Caco-2 (cell line): Measurements from ENCODE around the gene TANGO2. TPM values are rescaled to one million over a fixed set of nuclear protein-coding genes. Genes with fewer than 3 reads are reported as not detected.

Experiments
- BruUV-seq: library from RNA; stranded (reverse); fragments of 400-500 nt; replicated peaks from 2 replicates; lab custom pipeline; 2021; lab: Mats Ljungman, UMichigan
- CTCF ChIA-PET: fragments of 300-600 bp; sonication (Branson Sonifier 250); formaldehyde crosslinking; loops from one replicate; lab custom pipeline; 2022; ENCODE audit warnings: antibody characterized with exemption; lab: Charles Lee
- POLR2A ChIA-PET: fragments of 300-600 bp; sonication (Branson Sonifier 250); formaldehyde crosslinking; loops from one replicate; lab custom pipeline; 2022; ENCODE audit warnings: antibody characterized with exemption; lab: Charles Lee
- DNase-seq, 2 experiments: peaks; one replicate each; pipeline versions ENCODE4 v3.0.0 to v3.0.0-alpha.2; 2020 to 2022
- H3K27me3 ChIP-seq: replicated peaks from 2 replicates; pipeline ENCODE4 v1.6.0; 2011; ENCODE audit warnings: low read length; ENCODE audit not compliant: control insufficient read depth, insufficient read depth
- H3K36me3 ChIP-seq: 2 replicates; pipeline ENCODE4 v1.5.1; 2011; ENCODE audit warnings: low read length; ENCODE audit not compliant: control insufficient read depth, insufficient read depth
- H3K4me1 ChIP-seq: fragments of 250-450 bp; sonication (Bioruptor Pico); 2 replicates; pipeline ENCODE4 v1.5.1; 2020; ENCODE audit warnings: mild to moderate bottlenecking
- H3K4me3 ChIP-seq: 2 replicates; pipeline ENCODE4 v1.5.1; 2011; ENCODE audit warnings: low read depth, mild to moderate bottlenecking, control low read depth, low read length
- H3K9me3 ChIP-seq: fragments of 250-450 bp; sonication (Bioruptor Pico); 2 replicates; pipeline ENCODE4 v1.5.1; 2020; ENCODE audit warnings: mild to moderate bottlenecking, moderate library complexity
- H3K27ac Mint-ChIP-seq: one replicate; pipeline ENCODE4 v1.8.0; 2022; ENCODE audit warnings: mixed read lengths; ENCODE audit not compliant: unreplicated experiment
- H3K27me3 Mint-ChIP-seq: one replicate; pipeline ENCODE4 v1.8.0; 2022; ENCODE audit warnings: mixed read lengths; ENCODE audit not compliant: insufficient read depth, unreplicated experiment
- H3K36me3 Mint-ChIP-seq: one replicate; pipeline ENCODE4 v1.8.0; 2022; ENCODE audit warnings: mild to moderate bottlenecking, mixed read lengths; ENCODE audit not compliant: insufficient read depth, unreplicated experiment
- H3K4me1 Mint-ChIP-seq: one replicate; pipeline ENCODE4 v1.8.0; 2022; ENCODE audit warnings: low read depth, mixed read lengths; ENCODE audit not compliant: unreplicated experiment
- H3K4me3 Mint-ChIP-seq: one replicate; pipeline ENCODE4 v1.8.0; 2022; ENCODE audit warnings: mild to moderate bottlenecking, moderate library complexity, mixed read lengths; ENCODE audit not compliant: unreplicated experiment
- H3K9me3 Mint-ChIP-seq: one replicate; pipeline ENCODE4 v1.8.0; 2022; ENCODE audit warnings: mixed read lengths; ENCODE audit not compliant: unreplicated experiment
- intact Hi-C: fragments of 100-400 bp; cut with micrococcal nuclease; formaldehyde crosslinking; loops from one replicate; pipeline ENCODE4 v1.10.0; 2022; ENCODE audit not compliant: unreplicated experiment
- total RNA-seq: library from RNA; stranded (reverse); gene quantifications from 2 replicates; pipeline ENCODE4 v1.2.3, GENCODE V29; 2022
- TF ChIP-seq, protein P1 (sequence below), 2 experiments: fragments of 200-600 bp in 1 of 2; IDR thresholded peaks; 1 replicate in 1 of 2; 2 replicates in 1 of 2; pipeline versions ENCODE4 v1.5.1 to v1.8.0; 2011 to 2022; ENCODE audit warnings: antibody characterized with exemption in 1 of 2, control low read depth in 1 of 2, inconsistent platforms in 1 of 2, low read depth in 1 of 2, low read length in 1 of 2, mild to moderate bottlenecking in 1 of 2, moderate library complexity in 1 of 2; ENCODE audit not compliant: insufficient read depth in 1 of 2, severe bottlenecking in 1 of 2, unreplicated experiment in 1 of 2

TANGO2 gene
- total RNA-seq, 1 experiment from 2014 or later = 26.6 TPM

DNA sequence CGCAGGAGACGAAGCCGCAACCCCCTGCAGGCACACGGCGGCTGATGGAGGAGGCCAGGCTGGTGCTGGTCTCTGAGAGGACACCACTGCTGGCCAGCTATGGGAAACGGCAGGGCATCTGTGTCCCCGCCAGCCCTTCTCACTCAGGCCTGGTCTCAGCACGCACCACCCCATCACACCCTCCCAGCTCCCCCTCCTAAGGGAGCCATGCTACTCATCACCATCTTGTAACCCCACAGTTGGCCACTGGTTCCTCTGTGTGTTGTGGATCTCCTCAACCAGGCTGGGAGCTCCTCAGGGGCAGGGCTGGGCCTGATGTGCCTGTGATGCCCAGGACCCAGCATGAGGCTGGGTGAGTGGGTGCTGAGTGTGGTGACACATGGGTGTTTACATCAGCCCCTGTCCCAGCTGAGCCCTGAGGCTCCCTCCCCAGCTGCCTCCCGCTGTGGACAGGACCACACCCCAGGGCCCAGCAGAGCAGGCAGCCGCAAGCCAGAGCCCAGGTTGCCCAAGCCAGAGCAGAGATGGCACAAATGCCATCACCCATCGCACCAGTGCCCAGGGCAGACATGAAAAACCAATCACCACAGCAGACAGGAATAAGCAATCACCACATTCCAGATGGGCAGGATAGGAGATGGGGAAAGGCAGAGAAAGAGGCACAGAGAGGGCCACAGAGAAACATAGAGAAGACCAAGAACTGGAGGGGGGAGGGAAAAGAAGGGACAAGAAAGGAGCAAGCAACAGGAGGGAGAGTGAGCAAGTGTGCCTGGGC lies 12.5 kb upstream of the TANGO2 start:
- Mint-ChIP-seq H3K36me3 (no peaks in the 10 kb centered on the region), H3K4me1 (no peaks in the 10 kb centered on the region), H3K27me3 (no peaks in the 10 kb centered on the region), H3K27ac (no peak overlapping the region), H3K4me3 (no peak overlapping the region), H3K9me3 (peaks cover 15% of the 10 kb centered on the region)
- intact Hi-C loops = no loop called here
- Histone ChIP-seq H3K36me3 (no peaks in the 10 kb centered on the region), H3K4me1 (no peaks in the 10 kb centered on the region), H3K27me3 (no peaks in the 10 kb centered on the region), H3K4me3 (no peak overlapping the region), H3K9me3 (peaks cover 13% of the 10 kb centered on the region)
- no peak for DNase-seq
- ChIA-PET CTCF (no interaction called here), POLR2A (no interaction called here)
- BruUV-seq = no TSS peak
- TF ChIP-seq, protein P1, sequence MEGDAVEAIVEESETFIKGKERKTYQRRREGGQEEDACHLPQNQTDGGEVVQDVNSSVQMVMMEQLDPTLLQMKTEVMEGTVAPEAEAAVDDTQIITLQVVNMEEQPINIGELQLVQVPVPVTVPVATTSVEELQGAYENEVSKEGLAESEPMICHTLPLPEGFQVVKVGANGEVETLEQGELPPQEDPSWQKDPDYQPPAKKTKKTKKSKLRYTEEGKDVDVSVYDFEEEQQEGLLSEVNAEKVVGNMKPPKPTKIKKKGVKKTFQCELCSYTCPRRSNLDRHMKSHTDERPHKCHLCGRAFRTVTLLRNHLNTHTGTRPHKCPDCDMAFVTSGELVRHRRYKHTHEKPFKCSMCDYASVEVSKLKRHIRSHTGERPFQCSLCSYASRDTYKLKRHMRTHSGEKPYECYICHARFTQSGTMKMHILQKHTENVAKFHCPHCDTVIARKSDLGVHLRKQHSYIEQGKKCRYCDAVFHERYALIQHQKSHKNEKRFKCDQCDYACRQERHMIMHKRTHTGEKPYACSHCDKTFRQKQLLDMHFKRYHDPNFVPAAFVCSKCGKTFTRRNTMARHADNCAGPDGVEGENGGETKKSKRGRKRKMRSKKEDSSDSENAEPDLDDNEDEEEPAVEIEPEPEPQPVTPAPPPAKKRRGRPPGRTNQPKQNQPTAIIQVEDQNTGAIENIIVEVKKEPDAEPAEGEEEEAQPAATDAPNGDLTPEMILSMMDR (IDR thresholded peaks at IDR 0.05; ENCODE audit: insufficient read depth in 1 of 2, low read depth in 1 of 2, low read length in 1 of 2, severe bottlenecking in 1 of 2, unreplicated experiment in 1 of 2) = no peak

DNA sequence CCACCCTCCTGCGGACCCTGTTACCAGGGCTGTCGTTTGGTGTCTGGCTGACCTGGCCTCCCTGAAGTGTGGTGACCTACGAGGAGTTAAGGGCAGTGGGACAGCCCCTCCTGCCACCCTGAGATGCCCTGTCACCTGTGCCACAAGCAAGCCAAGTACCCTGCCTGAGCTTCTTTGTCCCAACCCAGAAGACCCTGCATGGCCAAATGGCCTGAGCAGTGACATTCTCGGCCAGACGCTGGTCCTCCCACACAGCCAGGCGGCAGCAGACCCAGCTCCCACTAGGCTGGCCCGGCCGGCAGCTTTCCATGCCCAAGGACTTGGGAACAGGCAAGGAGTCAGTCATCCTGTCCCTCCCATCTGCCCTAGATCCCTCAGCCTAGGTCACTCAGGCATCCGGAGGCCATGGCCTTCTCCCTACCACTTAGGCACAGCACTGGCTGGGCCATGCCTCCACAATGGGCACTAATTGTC lies 11.9 kb upstream of the TANGO2 start:
- POLR2A ChIA-PET = no interaction called here
- Histone ChIP-seq H3K4me3 (no peak overlapping the region), H3K9me3 (peaks cover 9% of the 10 kb centered on the region), H3K4me1 (no peaks in the 10 kb centered on the region), H3K36me3 (no peaks in the 10 kb centered on the region), H3K27me3 (no peaks in the 10 kb centered on the region)
- TF ChIP-seq, protein P1 (IDR thresholded peaks at IDR 0.05; ENCODE audit: insufficient read depth in 1 of 2, low read depth in 1 of 2, low read length in 1 of 2, severe bottlenecking in 1 of 2, unreplicated experiment in 1 of 2) = no peak
- Mint-ChIP-seq H3K4me1 (no peaks in the 10 kb centered on the region), H3K36me3 (no peaks in the 10 kb centered on the region), H3K27me3 (no peaks in the 10 kb centered on the region), H3K4me3 (no peak overlapping the region), H3K27ac (no peak overlapping the region), H3K9me3 (peaks cover 8% of the 10 kb centered on the region)
- DNase-seq = no peak
- no TSS peak for BruUV-seq
- CTCF ChIA-PET = no interaction called here
- intact Hi-C loops = no loop called here

DNA sequence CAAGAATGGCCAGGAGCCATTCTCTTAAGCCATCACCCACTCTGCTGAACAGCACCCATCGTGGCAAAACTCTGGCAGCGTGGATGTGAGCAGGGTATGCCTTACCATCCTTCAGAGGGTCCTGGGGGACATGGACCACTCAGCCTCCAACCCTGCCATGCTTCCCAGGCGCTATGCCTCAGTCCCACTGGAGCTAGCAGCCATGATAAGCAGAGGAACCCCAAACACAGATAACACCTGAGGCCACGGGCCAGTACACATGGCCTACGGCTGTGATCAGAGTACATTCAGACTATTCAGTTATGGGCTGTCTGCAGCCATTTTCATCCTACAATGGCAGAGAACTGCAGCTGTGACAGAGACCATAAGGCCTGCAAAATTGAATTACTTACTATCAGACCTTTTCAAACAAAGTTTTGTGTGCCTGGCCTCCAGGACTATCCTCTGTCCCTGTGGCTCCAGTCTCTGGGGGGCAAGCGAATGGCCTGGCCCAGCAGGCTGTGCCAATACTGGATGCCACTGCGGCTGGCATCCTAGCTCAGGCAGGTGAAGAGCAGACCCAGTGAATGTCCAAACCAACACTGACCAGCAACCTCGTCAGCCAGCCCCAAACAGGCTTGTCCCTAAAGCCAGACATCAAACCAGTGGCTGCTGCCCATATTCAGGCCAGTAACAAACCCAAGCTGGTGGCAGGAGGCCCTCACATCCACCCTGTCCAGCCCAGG lies 11.2 kb upstream of the TANGO2 start:
- H3K27ac Mint-ChIP-seq = no peak overlapping the region
- no peak overlapping the region for H3K4me3 Mint-ChIP-seq
- H3K36me3 Mint-ChIP-seq = no peaks in the 10 kb centered on the region
- DNase-seq = no peak
- H3K27me3 Mint-ChIP-seq = no peaks in the 10 kb centered on the region
- no TSS peak for BruUV-seq
- TF ChIP-seq, protein P1 (IDR thresholded peaks at IDR 0.05; ENCODE audit: insufficient read depth in 1 of 2, low read depth in 1 of 2, low read length in 1 of 2, severe bottlenecking in 1 of 2, unreplicated experiment in 1 of 2) = no peak
- Histone ChIP-seq H3K4me3 (no peak overlapping the region), H3K36me3 (no peaks in the 10 kb centered on the region), H3K27me3 (no peaks in the 10 kb centered on the region), H3K4me1 (no peaks in the 10 kb centered on the region), H3K9me3 (peaks cover 5% of the 10 kb centered on the region)
- ChIA-PET CTCF (no interaction called here), POLR2A (no interaction called here)
- intact Hi-C loops = no loop called here
- H3K4me1 Mint-ChIP-seq = no peaks in the 10 kb centered on the region
- H3K9me3 Mint-ChIP-seq = peaks cover 2% of the 10 kb centered on the region
